Ishikawa (cell line): ENCODE measurements around the gene SLC9C2.

Source experiments
- CEBPB ChIP-seq: IDR thresholded peaks from 2 replicates; pipeline ENCODE4 v1.6.1; 2012
- CREB1 ChIP-seq: IDR thresholded peaks from 2 replicates; pipeline ENCODE4 v1.6.1; 2012; ENCODE audit warnings: low read depth
- EP300 ChIP-seq: IDR thresholded peaks from 2 replicates; pipeline ENCODE4 v1.6.1; 2012; ENCODE audit warnings: borderline replicate concordance
- RAD21 ChIP-seq: IDR thresholded peaks from 2 replicates; pipeline ENCODE4 v1.6.1; 2012; ENCODE audit warnings: low read depth
- TAF1 ChIP-seq: IDR thresholded peaks from 2 replicates; pipeline ENCODE4 v1.6.1; 2012; ENCODE audit warnings: low read depth, mild to moderate bottlenecking
- TEAD4 ChIP-seq: IDR thresholded peaks from 2 replicates; pipeline ENCODE4 v1.6.1; 2012
- YY1 ChIP-seq: IDR thresholded peaks from 2 replicates; pipeline ENCODE4 v1.6.1; 2012; ENCODE audit warnings: low read depth
- ZBTB7A ChIP-seq: IDR thresholded peaks from 2 replicates; pipeline ENCODE4 v1.6.1; 2012; ENCODE audit warnings: low read depth
- TF ChIP-seq, protein P1 (sequence below): IDR thresholded peaks from 2 replicates; pipeline ENCODE4 v1.6.1; 2012
- TF ChIP-seq, protein P2 (sequence below): IDR thresholded peaks from 2 replicates; pipeline ENCODE4 v1.6.1; 2012

DNA sequence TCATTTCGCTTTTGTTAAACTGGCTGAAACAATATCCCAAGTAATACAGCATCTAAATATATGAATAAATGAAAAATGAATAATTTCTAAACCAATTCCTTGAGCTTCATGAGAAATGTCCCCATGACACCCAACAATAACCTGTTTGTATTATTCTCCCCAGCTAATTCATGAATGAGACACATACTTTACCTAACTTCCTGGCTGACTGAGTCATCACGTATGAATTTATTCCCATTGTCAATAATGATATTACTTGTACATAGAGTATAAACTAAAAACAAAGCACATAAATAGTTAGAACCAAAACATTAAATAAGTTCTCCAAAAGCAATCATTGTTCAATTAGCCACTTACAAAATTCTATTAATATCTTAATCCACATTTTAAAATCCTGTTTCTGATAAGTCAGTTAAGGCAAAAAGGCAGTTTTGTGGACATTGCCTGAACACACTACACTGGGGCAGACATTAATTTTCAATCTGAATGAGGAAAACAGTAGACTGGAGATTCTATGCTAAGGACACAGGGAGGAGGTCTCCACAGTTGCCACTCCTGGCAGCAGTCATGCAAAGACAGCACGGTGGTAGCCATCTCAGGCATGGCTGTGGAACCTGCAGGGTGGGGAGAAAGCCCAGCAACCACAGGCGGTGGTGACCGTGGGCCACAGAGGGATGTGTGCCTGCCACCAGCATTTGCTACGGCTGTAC lies 48.2 kb downstream of the SLC9C2 start:
- TF ChIP-seq RAD21 (no peak), CEBPB (no peak), ZBTB7A (no peak), TAF1 (no peak), EP300 (no peak), CREB1 (no peak), TEAD4 (no peak), YY1 (no peak)
- TF ChIP-seq, protein P1, sequence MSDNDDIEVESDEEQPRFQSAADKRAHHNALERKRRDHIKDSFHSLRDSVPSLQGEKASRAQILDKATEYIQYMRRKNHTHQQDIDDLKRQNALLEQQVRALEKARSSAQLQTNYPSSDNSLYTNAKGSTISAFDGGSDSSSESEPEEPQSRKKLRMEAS: no peak
- TF ChIP-seq, protein P2, sequence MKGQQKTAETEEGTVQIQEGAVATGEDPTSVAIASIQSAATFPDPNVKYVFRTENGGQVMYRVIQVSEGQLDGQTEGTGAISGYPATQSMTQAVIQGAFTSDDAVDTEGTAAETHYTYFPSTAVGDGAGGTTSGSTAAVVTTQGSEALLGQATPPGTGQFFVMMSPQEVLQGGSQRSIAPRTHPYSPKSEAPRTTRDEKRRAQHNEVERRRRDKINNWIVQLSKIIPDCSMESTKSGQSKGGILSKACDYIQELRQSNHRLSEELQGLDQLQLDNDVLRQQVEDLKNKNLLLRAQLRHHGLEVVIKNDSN: no peak
